ENCODE results near the gene KIF1A. TPM values are rescaled to one million over a fixed set of nuclear protein-coding genes. Genes with fewer than 3 reads are reported as not detected.

Gene KIF1A
- total and polyA plus RNA-seq, 8 donors: 0.42 to 6.4 (median 1.9) TPM

GRCh38 chr2:240766072-240766471 lies 53.9 kb downstream of the KIF1A start:
- H3K9me3 ChIP-seq: no peaks in the 10 kb centered on the region
- no peaks in the 10 kb centered on the region for H3K4me1 ChIP-seq
- intact Hi-C loops (cut with DNase I): no loop called here
- H3K27me3 ChIP-seq: peaks cover 0 to 4% of the 10 kb centered on the region in 2 donors
- no peak overlapping the region for H3K4me3 ChIP-seq
- no peak for DNase-seq
- no peak for TF ChIP-seq CTCF (IDR thresholded peaks at IDR 0.05)
- ATAC-seq: no peak
- H3K27ac ChIP-seq: no peak overlapping the region
- no peaks in the 10 kb centered on the region for H3K36me3 ChIP-seq

GRCh38 chr2:240765007-240765406 lies 55.0 kb downstream of the KIF1A start:
- no peak for TF ChIP-seq CTCF (IDR thresholded peaks at IDR 0.05)
- H3K27me3 ChIP-seq: peaks cover 0 to 4% of the 10 kb centered on the region in 2 donors
- no peak for ATAC-seq
- no peaks in the 10 kb centered on the region for H3K36me3 ChIP-seq
- H3K27ac ChIP-seq: no peak overlapping the region
- H3K4me3 ChIP-seq: no peak overlapping the region
- no peaks in the 10 kb centered on the region for H3K4me1 ChIP-seq
- intact Hi-C loops (cut with DNase I): no loop called here
- DNase-seq: no peak
- no peaks in the 10 kb centered on the region for H3K9me3 ChIP-seq

DNA sequence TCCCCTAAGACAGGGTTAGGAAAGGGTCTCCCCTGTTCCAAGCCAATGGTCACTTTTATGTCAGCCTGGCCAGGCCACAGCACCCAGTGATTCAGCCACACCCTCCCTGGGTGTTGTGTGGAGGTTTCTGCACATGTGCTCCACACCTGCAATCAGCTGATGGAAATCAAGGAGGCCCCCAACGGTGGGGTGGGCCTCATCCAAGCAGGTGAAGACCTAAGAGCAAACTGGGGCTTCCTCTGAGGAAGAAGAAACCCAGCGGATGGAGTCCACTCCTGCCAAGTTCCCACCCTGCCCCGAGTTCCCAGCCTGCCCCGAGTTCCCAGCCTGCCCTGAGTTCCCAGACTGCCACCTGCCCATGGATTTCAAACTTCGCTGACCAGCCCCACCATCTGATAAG lies 55.4 kb downstream of the KIF1A start:
- no peaks in the 10 kb centered on the region for H3K9me3 ChIP-seq
- DNase-seq: no peak
- no peaks in the 10 kb centered on the region for H3K36me3 ChIP-seq
- intact Hi-C loops (cut with DNase I): no loop called here
- H3K4me1 ChIP-seq: no peaks in the 10 kb centered on the region
- H3K27ac ChIP-seq: no peak overlapping the region
- no peak overlapping the region for H3K4me3 ChIP-seq
- no peak for TF ChIP-seq CTCF (IDR thresholded peaks at IDR 0.05)
- ATAC-seq: no peak
- peaks cover 0 to 4% of the 10 kb centered on the region in 2 donors for H3K27me3 ChIP-seq

GRCh38 chr2:240762971-240763370 lies 57.0 kb downstream of the KIF1A start:
- Histone ChIP-seq H3K36me3 (no peaks in the 10 kb centered on the region), H3K27me3 (peaks cover 0 to 4% of the 10 kb centered on the region in 2 donors), H3K27ac (no peak overlapping the region), H3K9me3 (no peaks in the 10 kb centered on the region), H3K4me1 (no peaks in the 10 kb centered on the region), H3K4me3 (no peak overlapping the region)
- intact Hi-C loops (cut with DNase I): no loop called here
- TF ChIP-seq CTCF (IDR thresholded peaks at IDR 0.05): no peak
- DNase-seq (no peak), ATAC-seq (no peak)

GRCh38 chr2:240762249-240762648 lies 57.8 kb downstream of the KIF1A start:
- H3K27ac ChIP-seq: no peak overlapping the region
- H3K36me3 ChIP-seq: no peaks in the 10 kb centered on the region
- H3K4me1 ChIP-seq: no peaks in the 10 kb centered on the region
- no peak for TF ChIP-seq CTCF (IDR thresholded peaks at IDR 0.05)
- intact Hi-C loops (cut with DNase I): no loop called here
- DNase-seq: no peak
- H3K4me3 ChIP-seq: no peak overlapping the region
- H3K9me3 ChIP-seq: no peaks in the 10 kb centered on the region
- peaks cover 0 to 4% of the 10 kb centered on the region in 2 donors for H3K27me3 ChIP-seq
- no peak for ATAC-seq
